CD4-positive, alpha-beta memory T cell (primary cell): ENCODE measurements around the gene IL27RA. TPM values are rescaled to one million over a fixed set of nuclear protein-coding genes. Genes with fewer than 3 reads are reported as not detected.

ENCODE experiments used
- CTCF ChIA-PET: fragments of 350-600 bp; sonication (Branson Sonifier 250); formaldehyde crosslinking; loops from one replicate; lab custom pipeline; 2021; ENCODE audit warnings: inconsistent platforms; ENCODE audit not compliant: partially characterized antibody; lab: Charles Lee
- POLR2A ChIA-PET: fragments of 350-600 bp; sonication (Branson Sonifier 250); formaldehyde crosslinking; loops from one replicate; lab custom pipeline; 2021; ENCODE audit not compliant: partially characterized antibody; lab: Charles Lee
- DNase-seq, 5 donors: peaks; one replicate each; pipeline versions ENCODE4 v3.0.0 to v3.0.0-alpha.2; 2020 to 2022; ENCODE audit warnings: mixed read lengths in 1 of 5
- H3K27ac ChIP-seq: one replicate; pipeline ENCODE4 v1.7.0; 2013; ENCODE audit warnings: low read depth, low read length
- H3K27me3 ChIP-seq: 2 replicates; pipeline ENCODE4 v1.7.0; 2013; ENCODE audit warnings: mild to moderate bottlenecking, low read length, moderate library complexity; ENCODE audit not compliant: insufficient read depth
- H3K36me3 ChIP-seq: 2 replicates; pipeline ENCODE4 v1.7.0; 2013; ENCODE audit warnings: mild to moderate bottlenecking, low read length, moderate library complexity; ENCODE audit not compliant: insufficient read depth
- H3K4me1 ChIP-seq: 2 replicates; pipeline ENCODE4 v1.7.0; 2013; ENCODE audit warnings: mild to moderate bottlenecking, low read length, moderate library complexity; ENCODE audit not compliant: insufficient read depth
- H3K4me3 ChIP-seq, 2 donors: one replicate each; pipeline ENCODE4 v1.7.0; 2013; ENCODE audit warnings: low read length in 2 of 2, mild to moderate bottlenecking in 1 of 2
- H3K9me3 ChIP-seq, 2 donors: one replicate each; pipeline ENCODE4 v1.7.0; 2013; ENCODE audit warnings: low read length in 2 of 2, control low read depth in 1 of 2; ENCODE audit not compliant: control insufficient read depth in 1 of 2
- H3K27ac Mint-ChIP-seq, 7 donors: one replicate each; pipeline ENCODE4 v1.8.0; 2020 to 2021; ENCODE audit warnings: mixed read lengths in 7 of 7, mild to moderate bottlenecking in 6 of 7, inconsistent platforms in 3 of 7, moderate library complexity in 3 of 7
- H3K27me3 Mint-ChIP-seq, 2 donors: one replicate each; pipeline ENCODE4 v1.8.0; 2020 to 2021; ENCODE audit warnings: mixed read lengths in 2 of 2
- H3K36me3 Mint-ChIP-seq, 2 donors: one replicate each; pipeline ENCODE4 v1.8.0; 2020 to 2021; ENCODE audit warnings: mixed read lengths in 2 of 2, inconsistent platforms in 1 of 2, mild to moderate bottlenecking in 1 of 2
- H3K4me1 Mint-ChIP-seq, 4 donors: one replicate each; pipeline ENCODE4 v1.8.0; 2020 to 2021; ENCODE audit warnings: mixed read lengths in 4 of 4, mild to moderate bottlenecking in 1 of 4
- H3K4me3 Mint-ChIP-seq, 8 donors: one replicate each; pipeline ENCODE4 v1.8.0; 2020 to 2021; ENCODE audit warnings: mixed read lengths in 8 of 8, mild to moderate bottlenecking in 7 of 8, moderate library complexity in 6 of 8, inconsistent platforms in 3 of 8
- H3K9me3 Mint-ChIP-seq, 8 donors: one replicate each; pipeline ENCODE4 v1.8.0; 2020 to 2021; ENCODE audit warnings: mixed read lengths in 8 of 8, mild to moderate bottlenecking in 5 of 8, inconsistent platforms in 3 of 8, moderate library complexity in 1 of 8
- intact Hi-C: fragments of 100-400 bp; cut with micrococcal nuclease; formaldehyde crosslinking; loops from one replicate; pipeline ENCODE4 v1.15.1; 2023
- polyA plus RNA-seq, 2 donors: library from polyadenylated mRNA; unstranded; fragments of 300-500 nt; fragmentation: Illumina TruSeq; gene quantifications; one replicate each; pipeline ENCODE4 v1.2.3, GENCODE V29; 2021
- total RNA-seq, 2 experiments: library from RNA; stranded (reverse); gene quantifications; one replicate each; pipeline ENCODE4 v1.2.3, GENCODE V29; 2021

Gene IL27RA
- total and polyA plus RNA-seq, 4 experiments from 2014 or later, result 74.3 to 104 (median 88.4) TPM

DNA sequence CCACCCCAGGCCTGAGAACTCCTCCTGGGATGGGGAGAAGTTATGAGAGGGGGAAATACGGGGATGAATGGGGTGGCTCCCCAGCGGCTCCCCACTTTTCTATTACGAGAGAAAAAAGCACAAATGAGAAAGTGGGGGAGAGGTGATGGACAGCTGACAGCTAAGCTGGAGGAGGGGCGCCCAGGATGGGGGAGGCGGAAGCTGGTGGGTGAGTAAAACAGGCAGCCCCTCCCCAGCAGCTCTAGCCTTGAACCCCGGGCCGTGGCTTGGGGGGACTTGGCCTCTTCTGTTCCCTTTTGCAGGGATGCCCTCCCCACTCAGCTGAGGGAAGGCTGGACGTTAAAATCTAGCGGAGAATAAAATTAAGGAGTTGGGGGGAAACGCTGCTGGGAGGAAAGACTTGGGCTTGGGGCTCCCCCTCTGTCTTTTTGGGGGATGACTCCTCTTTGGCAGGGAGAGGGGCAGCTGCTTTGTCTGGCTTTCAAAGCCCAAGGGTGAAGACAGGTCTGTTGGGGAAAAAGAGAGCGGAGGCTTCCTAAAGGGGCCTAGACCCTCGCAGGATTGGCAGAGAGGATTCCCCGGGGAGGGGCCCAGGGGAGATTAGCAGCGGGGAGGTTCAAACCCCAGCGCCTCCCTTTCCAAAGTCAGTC, 60.4 kb downstream of the IL27RA start:
- Histone ChIP-seq H3K4me1 (peaks cover 14% of the 10 kb centered on the region), H3K27me3 (no peaks in the 10 kb centered on the region), H3K36me3 (peaks cover 6% of the 10 kb centered on the region), H3K4me3 (peak overlapping the region; percentile 86 to 88), H3K9me3 (peaks cover 0 to 5% of the 10 kb centered on the region in 2 donors), H3K27ac (peak overlapping the region; percentile 72)
- peaks cover 0 to 2% of the 10 kb centered on the region in 2 donors for H3K27me3 Mint-ChIP-seq
- peaks cover 10 to 28% (median 21%) of the 10 kb centered on the region in 4 donors for H3K4me1 Mint-ChIP-seq
- peak overlapping the region; percentile 95 to 100 (median 99) for H3K27ac Mint-ChIP-seq
- no peak for DNase-seq
- POLR2A ChIA-PET, result interaction anchor here (0.9 to 4.1 kb wide), 11 partner anchors 9 to 211 kb away, joined by 3 to 25 read pairs (median 3); partner anchors contain the start of genes ASF1B, IL27RA, PRKACA and RFX1
- H3K4me3 Mint-ChIP-seq, result peak overlapping the region; percentile 99 to 100 (median 100)
- CTCF ChIA-PET, result interaction anchor here (1.5 kb wide), 2 partner anchors 10 to 18 kb away, joined by 4 to 5 read pairs; no protein-coding TSS in a partner anchor
- H3K9me3 Mint-ChIP-seq, result peaks cover 0 to 17% (median 0%) of the 10 kb centered on the region in 8 donors
- intact Hi-C loops, result loop anchor here (1.0 to 5.0 kb wide), 5 partner anchors 19 to 212 kb away; partner anchors contain the start of genes ADGRL1, DCAF15 and MISP3
- peaks cover 7 to 24% of the 10 kb centered on the region in 2 donors for H3K36me3 Mint-ChIP-seq

DNA sequence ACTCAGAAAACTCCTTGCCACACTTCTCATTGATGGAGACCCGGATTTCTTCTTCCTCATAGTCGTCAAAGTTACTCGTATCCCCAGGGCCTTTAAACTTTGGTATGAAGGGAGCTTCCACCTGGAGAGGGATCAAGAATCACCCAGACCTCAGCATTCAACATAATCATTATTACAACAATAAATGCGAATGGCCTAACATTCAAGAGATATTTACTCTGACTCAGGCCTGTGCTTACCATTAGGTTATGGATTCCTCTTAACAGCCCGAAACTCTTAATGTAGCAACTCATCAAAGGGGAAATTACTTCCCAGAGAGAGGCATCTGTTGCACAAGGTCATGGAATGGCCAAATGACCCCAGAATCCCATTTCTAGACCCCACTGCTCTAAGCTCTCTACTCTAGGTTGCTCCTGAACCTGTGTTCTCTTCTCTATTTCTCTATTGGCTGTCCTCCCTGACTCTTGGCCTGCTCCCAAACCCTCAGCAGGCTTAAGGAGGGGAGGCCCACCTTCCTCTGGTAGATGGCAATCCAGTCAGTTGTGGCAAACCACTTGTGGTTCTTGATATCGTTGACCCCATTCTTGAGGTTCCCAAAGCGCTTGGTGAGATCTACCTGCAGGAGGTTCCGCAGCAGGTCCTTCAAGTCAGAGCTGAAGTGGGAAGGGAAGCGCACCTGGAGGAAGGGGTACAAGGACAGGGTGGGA, 61.7 kb downstream of the IL27RA start:
- H3K4me1 ChIP-seq, result peaks cover 14% of the 10 kb centered on the region
- Mint-ChIP-seq H3K36me3 (peaks cover 12 to 31% of the 10 kb centered on the region in 2 donors), H3K4me3 (peak overlapping the region; percentile 34 to 81 (median 65)), H3K9me3 (peaks cover 0 to 17% (median 0%) of the 10 kb centered on the region in 8 donors), H3K27ac (peak overlapping the region in 6 of 7 donors; percentile 2 to 84 (median 68)), H3K27me3 (peaks cover 0 to 2% of the 10 kb centered on the region in 2 donors), H3K4me1 (peaks cover 10 to 28% (median 19%) of the 10 kb centered on the region in 4 donors)
- peaks cover 12% of the 10 kb centered on the region for H3K36me3 ChIP-seq
- ChIA-PET POLR2A (interaction anchor here (0.9 to 4.1 kb wide), 7 partner anchors 10 to 319 kb away, joined by 3 to 25 read pairs (median 4); partner anchors contain the start of genes ASF1B and PRKACA), CTCF (interaction anchor here (0.6 to 1.8 kb wide), 3 partner anchors 21 to 43 kb away, joined by 3 to 6 read pairs (median 4); partner anchors contain the start of gene ASF1B)
- no peak overlapping the region for H3K27ac ChIP-seq
- H3K9me3 ChIP-seq, result peaks cover 0 to 5% of the 10 kb centered on the region in 2 donors
- H3K27me3 ChIP-seq, result no peaks in the 10 kb centered on the region
- intact Hi-C loops, result loop anchor here (5.0 kb wide), 1 partner anchor 114 kb away; the partner anchor contains the start of gene ADGRL1
- DNase-seq, result no peak
- H3K4me3 ChIP-seq, result no peak overlapping the region

DNA sequence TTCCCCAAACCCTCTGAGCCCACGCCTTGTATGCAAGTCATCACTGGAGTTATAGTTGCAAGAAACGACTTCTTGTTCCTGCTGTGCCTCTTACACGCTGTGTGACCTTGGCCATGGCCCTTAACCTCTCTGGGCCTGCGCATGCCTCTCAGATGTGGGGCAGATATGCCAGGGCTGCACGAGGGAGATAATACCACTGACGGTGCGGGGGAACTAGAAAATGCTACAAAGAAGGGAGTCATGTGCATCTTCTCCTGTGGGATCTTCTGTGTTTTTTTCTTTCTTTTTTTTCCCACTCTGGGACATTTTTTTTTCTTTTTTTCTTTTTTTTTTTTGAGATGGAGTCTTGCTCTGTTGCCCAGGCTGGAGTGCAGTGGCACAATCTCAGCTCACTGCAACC, 63.3 kb downstream of the IL27RA start:
- Histone ChIP-seq H3K36me3 (peaks cover 12% of the 10 kb centered on the region), H3K4me1 (peaks cover 8% of the 10 kb centered on the region), H3K27ac (no peak overlapping the region), H3K9me3 (peaks cover 0 to 5% of the 10 kb centered on the region in 2 donors), H3K27me3 (no peaks in the 10 kb centered on the region), H3K4me3 (no peak overlapping the region)
- POLR2A ChIA-PET, result interaction anchor here (0.6 to 4.1 kb wide), 3 partner anchors 13 to 42 kb away, joined by 3 to 25 read pairs (median 4); partner anchors contain the start of gene ASF1B
- H3K4me1 Mint-ChIP-seq, result peaks cover 5 to 21% (median 12%) of the 10 kb centered on the region in 4 donors
- CTCF ChIA-PET, result interaction anchor here (1.7 kb wide), 1 partner anchor 21 kb away, joined by 5 read pairs; no protein-coding TSS in a partner anchor
- peaks cover 0 to 2% of the 10 kb centered on the region in 2 donors for H3K27me3 Mint-ChIP-seq
- H3K36me3 Mint-ChIP-seq, result peaks cover 8 to 27% of the 10 kb centered on the region in 2 donors
- peak overlapping the region in 1 of 8 donors; percentile 57 for H3K4me3 Mint-ChIP-seq
- no peak for DNase-seq
- intact Hi-C loops, result loop anchor here (5.0 kb wide), 1 partner anchor 112 kb away; the partner anchor contains the start of gene ADGRL1
- peaks cover 0 to 17% (median 0%) of the 10 kb centered on the region in 8 donors for H3K9me3 Mint-ChIP-seq
- peak overlapping the region in 3 of 7 donors; percentile 51 to 84 (median 65) for H3K27ac Mint-ChIP-seq

DNA sequence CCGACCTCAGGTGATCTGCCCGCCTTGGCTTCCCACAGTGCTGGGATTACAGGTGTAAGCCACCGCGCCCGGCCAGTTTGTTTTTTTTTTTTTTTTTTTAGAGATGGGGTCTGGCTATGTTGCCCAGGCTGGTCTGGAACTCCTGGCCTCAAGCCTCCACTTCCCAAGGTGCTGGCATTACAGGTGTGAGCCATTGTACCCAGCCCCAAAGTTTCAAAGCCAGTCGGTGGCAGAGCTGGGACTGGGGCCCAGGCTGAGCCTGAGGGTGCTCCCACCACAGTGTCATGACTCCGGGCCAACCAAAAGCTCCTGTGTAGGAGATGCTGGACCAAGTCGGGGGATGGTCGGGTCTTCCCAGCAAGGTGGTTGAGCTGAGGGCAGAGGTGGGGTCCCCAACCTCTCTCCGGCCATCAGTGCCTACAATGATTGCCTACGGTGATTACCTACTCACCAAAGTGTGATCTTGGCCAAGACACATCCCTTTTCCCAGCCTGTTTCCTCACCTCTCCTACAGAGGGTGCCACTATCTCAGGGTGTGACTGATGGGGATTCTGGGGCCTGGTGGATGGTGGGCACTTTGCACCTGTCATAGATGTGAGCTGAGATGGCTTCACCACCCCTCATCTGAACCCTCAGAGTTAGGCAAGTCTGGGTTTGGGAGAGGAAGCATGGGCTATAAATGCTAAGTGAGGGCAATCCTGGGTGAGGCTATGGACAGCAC, 64.9 kb downstream of the IL27RA start:
- intact Hi-C loops, result no loop called here
- H3K27me3 Mint-ChIP-seq, result peaks cover 0 to under 1% of the 10 kb centered on the region in 2 donors

DNA sequence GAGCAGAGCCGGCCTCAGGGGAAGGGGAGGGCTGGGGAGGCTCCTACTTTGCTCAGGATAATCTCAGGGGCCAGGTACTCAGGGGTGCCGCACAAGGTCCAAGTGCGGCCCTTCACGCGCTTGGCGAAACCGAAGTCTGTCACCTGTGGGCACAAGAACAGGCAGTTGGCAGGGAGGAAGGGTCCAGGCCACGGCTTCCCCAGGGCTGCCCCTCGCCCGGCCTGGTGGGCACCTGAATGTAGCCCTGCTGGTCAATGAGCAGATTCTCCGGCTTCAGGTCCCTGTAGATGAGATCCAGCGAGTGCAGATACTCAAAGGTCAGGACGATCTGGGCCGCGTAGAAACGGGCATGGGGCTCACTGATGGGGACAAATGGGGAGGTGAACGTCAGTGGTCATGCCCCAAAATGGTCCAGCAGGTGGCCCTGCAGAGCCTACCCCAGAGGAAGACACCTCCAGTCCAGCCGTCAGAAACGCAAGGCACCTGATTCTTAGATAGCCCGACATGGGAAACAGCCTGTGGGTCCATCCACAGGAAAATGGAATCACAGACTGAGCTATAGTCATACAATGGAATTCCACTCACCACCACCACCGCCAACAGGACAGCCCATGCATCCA, 66.1 kb downstream of the IL27RA start:
- no peak overlapping the region for H3K4me3 Mint-ChIP-seq
- peaks cover 0 to 5% of the 10 kb centered on the region in 2 donors for H3K9me3 ChIP-seq
- H3K27ac ChIP-seq, result no peak overlapping the region
- H3K36me3 ChIP-seq, result peaks cover 31% of the 10 kb centered on the region
- POLR2A ChIA-PET, result no interaction called here
- H3K27me3 ChIP-seq, result no peaks in the 10 kb centered on the region
- no peaks in the 10 kb centered on the region for H3K27me3 Mint-ChIP-seq
- H3K27ac Mint-ChIP-seq, result no peak overlapping the region
- intact Hi-C loops, result no loop called here
- DNase-seq, result no peak
- H3K4me3 ChIP-seq, result no peak overlapping the region
- H3K9me3 Mint-ChIP-seq, result peaks cover 0 to 13% (median 0%) of the 10 kb centered on the region in 8 donors
- peaks cover 11 to 26% of the 10 kb centered on the region in 2 donors for H3K36me3 Mint-ChIP-seq
- CTCF ChIA-PET, result interaction anchor here (2.0 kb wide), 1 partner anchor 16 kb away, joined by 6 read pairs; no protein-coding TSS in a partner anchor
- peaks cover 2 to 11% (median 4%) of the 10 kb centered on the region in 4 donors for H3K4me1 Mint-ChIP-seq
- no peaks in the 10 kb centered on the region for H3K4me1 ChIP-seq

More for the DNA sequence above, 64.9 kb downstream of the IL27RA start:
- H3K27ac ChIP-seq, result no peak overlapping the region
- peaks cover 5 to 19% (median 11%) of the 10 kb centered on the region in 4 donors for H3K4me1 Mint-ChIP-seq
- DNase-seq, result no peak
- ChIA-PET POLR2A (interaction anchor here (0.5 to 0.7 kb wide), 2 partner anchors 15 to 21 kb away, joined by 3 to 4 read pairs; no protein-coding TSS in a partner anchor), CTCF (interaction anchor here (1.0 to 1.4 kb wide), 2 partner anchors 24 to 40 kb away, joined by 3 to 4 read pairs; partner anchors contain the start of genes ASF1B and MISP3)
- no peaks in the 10 kb centered on the region for H3K27me3 ChIP-seq
- no peak overlapping the region for H3K4me3 ChIP-seq
- H3K9me3 ChIP-seq, result peaks cover 0 to 5% of the 10 kb centered on the region in 2 donors
- peaks cover 0 to 16% (median 0%) of the 10 kb centered on the region in 8 donors for H3K9me3 Mint-ChIP-seq
- H3K4me1 ChIP-seq, result peaks cover 8% of the 10 kb centered on the region
- H3K27ac Mint-ChIP-seq, result no peak overlapping the region
- peaks cover 24% of the 10 kb centered on the region for H3K36me3 ChIP-seq
- peaks cover 11 to 31% of the 10 kb centered on the region in 2 donors for H3K36me3 Mint-ChIP-seq
- H3K4me3 Mint-ChIP-seq, result no peak overlapping the region

DNA sequence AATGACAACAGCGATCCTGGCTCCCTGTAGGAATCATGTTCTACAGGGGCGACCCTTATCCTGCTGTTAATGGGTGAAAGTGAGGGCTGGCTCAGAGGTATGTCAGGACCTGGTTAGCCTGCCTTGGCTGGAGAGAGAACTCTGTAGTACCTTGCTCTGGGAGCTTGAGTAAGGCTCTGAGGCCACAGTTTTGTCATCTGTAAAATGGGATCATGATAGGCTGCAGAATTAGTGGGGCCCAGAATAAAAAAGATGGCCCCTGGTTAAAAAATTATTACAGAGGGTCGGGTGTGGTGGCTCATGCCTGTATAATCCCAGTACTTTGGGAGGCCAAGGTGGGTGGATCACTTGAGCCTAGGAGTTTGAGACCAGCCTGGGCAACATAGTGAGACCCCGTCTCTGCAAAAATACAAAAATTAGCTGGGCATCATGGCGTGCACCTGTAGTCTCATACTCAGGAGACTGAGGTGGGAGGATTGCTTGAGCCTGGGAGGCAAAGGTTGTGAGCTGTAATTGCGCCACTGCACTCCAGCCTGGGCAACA, 69.5 kb downstream of the IL27RA start:
- no peaks in the 10 kb centered on the region for H3K27me3 Mint-ChIP-seq
- Histone ChIP-seq H3K27ac (no peak overlapping the region), H3K9me3 (no peaks in the 10 kb centered on the region), H3K4me1 (no peaks in the 10 kb centered on the region), H3K36me3 (peaks cover 34% of the 10 kb centered on the region), H3K27me3 (no peaks in the 10 kb centered on the region), H3K4me3 (no peak overlapping the region)
- ChIA-PET CTCF (no interaction called here), POLR2A (interaction anchor here (0.8 to 2.2 kb wide), 3 partner anchors 10 to 48 kb away, joined by 3 to 7 read pairs (median 3); partner anchors contain the start of gene ASF1B)
- no peak for DNase-seq
- H3K36me3 Mint-ChIP-seq, result peaks cover 11 to 29% of the 10 kb centered on the region in 2 donors
- no peak overlapping the region for H3K4me3 Mint-ChIP-seq
- no peaks in the 10 kb centered on the region for H3K9me3 Mint-ChIP-seq
- H3K27ac Mint-ChIP-seq, result peak overlapping the region in 1 of 7 donors; percentile 2
- no peaks in the 10 kb centered on the region for H3K4me1 Mint-ChIP-seq
- intact Hi-C loops, result no loop called here
